Frontal cortex (tissue), 4 donors: ENCODE data around the gene SPINT4. TPM values are rescaled to one million over a fixed set of nuclear protein-coding genes. Genes with fewer than 3 reads are reported as not detected.
"Not testable (repeated sequence)": the region's sequence is repeated elsewhere in the genome, so short reads cannot be mapped to it uniquely, and the experiment has no call there.

Experiments used
- DNase-seq, 2 donors: peaks; one replicate each; pipeline ENCODE4 v3.0.0; 2012; ENCODE audit warnings: low spot score in 2 of 2
- FAIRE-seq: peaks from 2 replicates; lab custom pipeline; 2012; peaks lifted over from hg19 to GRCh38; lab: Jason Lieb, UNC
- total RNA-seq: library from RNA; depleted of rRNA; stranded (reverse); fragments of >200 nt; gene quantifications from one replicate; pipeline ENCODE4 v1.2.3, GENCODE V29; 2014
- donor health status: control.
- donor health status: control.
- donor health status: control.

Gene SPINT4
- total RNA-seq, result not detected

GRCh38 chr20:45722047-45722446 lies at the start of gene SPINT4:
SPINT4 (plus strand) TSS chr20:45722347; CDS start chr20:45722368, 21 bp downstream.
- FAIRE-seq, result no peak
- DNase-seq, result no peak

- no peak for DNase-seq
- no peak for FAIRE-seq
Measured at GRCh38 chr20:45672765-45673164, 49.4 kb upstream of the SPINT4 start.

DNA sequence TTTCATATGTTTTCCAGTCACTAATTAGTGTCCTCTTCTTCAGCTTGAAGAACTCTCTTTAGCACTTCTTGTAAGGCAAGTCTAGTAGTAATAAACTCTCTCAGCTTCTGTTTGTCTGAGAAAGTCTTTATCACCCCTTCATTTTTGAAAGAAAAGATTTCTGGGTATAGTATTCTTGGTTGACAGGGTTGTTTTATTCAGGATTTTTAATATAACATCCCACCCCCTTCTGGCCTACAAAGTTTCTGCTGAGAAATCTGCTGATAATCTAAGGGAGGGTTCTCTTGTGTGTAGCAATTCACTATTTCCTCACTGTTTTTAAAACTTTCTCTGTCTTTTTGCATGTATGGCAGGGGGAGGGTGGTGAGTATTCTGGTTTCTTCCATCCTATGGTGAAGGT lies 42.5 kb upstream of the SPINT4 start:
- FAIRE-seq, result no peak

DNA sequence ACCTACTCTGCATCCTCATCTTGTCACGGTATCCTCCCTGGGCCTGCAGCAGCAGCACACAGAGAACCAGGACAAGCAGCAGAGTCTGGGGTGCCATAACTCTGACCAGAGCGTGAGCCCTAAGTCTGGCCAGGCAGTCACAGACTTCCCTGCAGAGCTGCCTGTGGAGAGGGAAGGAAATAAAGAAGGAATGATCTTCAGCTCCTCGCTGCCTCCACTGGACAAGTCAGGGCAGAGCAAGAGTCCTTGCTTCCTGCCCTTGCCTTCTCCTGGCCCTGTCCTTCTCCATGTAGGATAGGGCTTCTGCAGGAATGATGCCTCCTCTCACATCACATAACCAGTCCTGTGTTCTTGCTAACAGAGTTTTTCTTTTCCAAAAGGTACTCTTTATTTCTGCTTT lies 36.3 kb upstream of the SPINT4 start:
- FAIRE-seq (no peak), DNase-seq (no peak)

More for the DNA sequence above, 42.5 kb upstream of the SPINT4 start:
- DNase-seq, result no peak

DNA sequence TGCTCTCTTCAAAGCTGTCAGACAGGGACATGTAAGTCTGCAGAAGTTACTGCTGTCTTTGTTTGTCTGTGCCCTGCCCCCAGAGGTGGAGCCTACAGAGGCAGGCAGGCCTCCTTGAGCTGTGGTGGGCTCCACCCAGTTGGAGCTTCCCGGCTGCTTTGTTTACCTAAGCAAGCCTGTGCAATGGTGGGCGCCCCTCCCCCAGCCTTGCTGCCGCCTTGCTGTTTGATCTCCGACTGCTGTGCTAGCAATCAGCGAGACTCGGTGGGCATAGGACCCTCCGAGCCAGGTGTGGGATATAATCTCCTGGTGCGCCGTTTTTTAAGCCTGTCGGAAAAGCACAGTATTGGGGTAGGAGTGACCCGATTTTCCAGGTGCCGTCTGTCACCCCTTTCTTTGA lies 28.8 kb upstream of the SPINT4 start:
- FAIRE-seq, result not testable (repeated sequence)

GRCh38 chr20:45695496-45695895 lies 26.7 kb upstream of the SPINT4 start:
- FAIRE-seq, result no peak

More for the DNA sequence above, 28.8 kb upstream of the SPINT4 start:
- not testable (repeated sequence) for DNase-seq

DNA sequence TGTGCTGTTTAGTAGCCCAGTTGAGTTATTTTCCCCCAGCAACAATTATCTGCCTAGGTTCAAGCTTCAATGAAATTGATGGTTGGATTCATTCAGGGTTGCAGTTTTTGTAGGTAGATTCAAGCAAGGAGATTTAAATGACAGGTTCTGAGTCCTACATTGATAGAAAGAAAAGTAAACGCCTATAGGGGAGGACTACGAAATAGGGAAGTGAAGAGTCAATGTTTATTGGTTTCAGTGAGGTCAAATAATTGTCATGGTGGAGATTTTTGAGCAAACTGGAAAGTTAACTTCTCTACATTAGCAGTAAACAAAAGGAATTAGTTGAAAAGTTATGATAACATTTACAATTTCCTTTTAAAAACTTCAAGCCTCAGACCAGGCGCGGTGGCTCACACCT lies 21.0 kb upstream of the SPINT4 start:
- FAIRE-seq (no peak), DNase-seq (no peak)

More at GRCh38 chr20:45695496-45695895, 26.7 kb upstream of the SPINT4 start:
- DNase-seq, result no peak

DNA sequence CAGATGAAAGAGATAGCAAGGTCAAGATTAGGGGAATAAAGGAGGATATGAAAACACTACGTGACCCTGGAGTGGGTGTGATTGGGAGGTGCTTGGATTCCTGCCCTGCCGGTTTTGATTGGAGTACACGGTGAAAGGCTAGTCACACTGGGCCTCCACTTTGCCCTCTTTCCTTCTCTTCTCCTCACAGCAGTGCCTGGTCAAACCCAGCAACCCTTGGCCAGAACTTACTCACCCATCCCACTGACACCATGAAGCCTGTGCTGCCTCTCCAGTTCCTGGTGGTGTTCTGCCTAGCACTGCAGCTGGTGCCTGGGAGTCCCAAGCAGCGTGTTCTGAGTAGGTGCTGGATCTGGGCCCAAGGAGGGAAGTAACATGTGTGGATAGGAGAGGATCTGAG lies 20.3 kb upstream of the SPINT4 start, which contains the start of gene WFDC13:
Gene WFDC13, plus strand, starts transcription at position 166 of the 400 bp plus-strand sequence. Its CDS starts 86 bp downstream, at position 252.
- FAIRE-seq (no peak), DNase-seq (no peak)

DNA sequence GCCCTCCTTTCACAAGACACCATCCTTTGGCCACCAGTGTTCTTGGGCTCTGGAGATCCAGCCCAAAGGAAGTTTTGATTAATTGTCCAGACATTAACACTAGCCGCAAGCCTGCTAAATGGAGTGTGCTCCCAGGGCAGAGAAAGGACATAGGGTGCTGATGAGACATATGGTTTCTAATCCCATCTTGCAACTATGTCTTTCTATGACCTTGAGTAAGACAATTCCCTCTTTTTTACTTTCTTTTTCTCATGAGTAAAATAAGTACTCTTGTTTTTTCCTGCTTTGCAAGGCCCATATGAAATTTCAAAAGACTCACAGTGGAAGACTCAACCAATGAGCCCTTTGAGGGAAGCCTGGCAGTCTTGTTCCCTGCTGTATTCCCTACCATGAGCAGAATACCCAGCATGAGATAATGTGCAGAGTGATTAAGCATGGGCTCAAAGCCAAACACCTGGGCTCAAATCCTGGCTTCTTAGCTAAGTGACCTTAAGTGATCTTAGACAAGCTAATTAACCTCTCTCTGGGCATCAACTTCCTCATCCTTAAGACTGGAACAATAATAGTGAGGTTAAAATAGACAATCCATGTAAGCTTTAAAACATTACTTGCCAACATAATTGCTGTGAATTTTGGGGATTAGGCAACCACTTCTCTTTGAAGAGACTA lies 17.0 kb upstream of the SPINT4 start, which contains the start of gene WFDC10B:
Gene WFDC10B, minus strand, starts transcription at position 51 of the 669 bp plus-strand sequence. CDS start 19,027 bp downstream, outside the sequence.
- FAIRE-seq (no peak), DNase-seq (no peak)

- not testable (repeated sequence) for FAIRE-seq, DNase-seq
Measured at GRCh38 chr20:45716141-45716688, 5.9 kb upstream of the SPINT4 start.

- no peak for DNase-seq
- FAIRE-seq, result no peak
Measured at GRCh38 chr20:45725134-45725533, 3.0 kb downstream of the SPINT4 start.

GRCh38 chr20:45727044-45727443 lies 4.9 kb downstream of the SPINT4 start:
- FAIRE-seq, result no peak
- DNase-seq, result no peak

DNA sequence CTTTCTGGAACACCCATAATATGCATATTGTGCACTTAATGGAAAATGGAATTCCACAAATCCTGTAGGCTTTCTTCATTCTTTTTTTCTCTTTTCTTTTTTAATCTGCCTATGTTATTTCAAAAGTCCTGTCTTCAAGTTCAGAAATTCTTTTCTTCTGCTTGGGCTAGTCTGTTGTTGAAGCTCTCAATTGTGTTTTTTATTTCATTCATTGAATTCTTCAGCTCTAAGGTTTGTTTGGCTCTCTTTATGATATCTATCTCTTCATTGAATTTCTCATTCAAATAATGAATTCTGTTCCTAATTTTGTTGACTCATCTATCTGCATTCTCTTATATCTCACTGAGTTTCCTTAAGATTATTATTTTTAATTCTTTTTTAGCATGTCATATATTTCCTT lies 10.1 kb downstream of the SPINT4 start:
- DNase-seq (no peak), FAIRE-seq (no peak)

- DNase-seq (no peak), FAIRE-seq (no peak)
Measured at GRCh38 chr20:45735552-45735951, 13.4 kb downstream of the SPINT4 start.

DNA sequence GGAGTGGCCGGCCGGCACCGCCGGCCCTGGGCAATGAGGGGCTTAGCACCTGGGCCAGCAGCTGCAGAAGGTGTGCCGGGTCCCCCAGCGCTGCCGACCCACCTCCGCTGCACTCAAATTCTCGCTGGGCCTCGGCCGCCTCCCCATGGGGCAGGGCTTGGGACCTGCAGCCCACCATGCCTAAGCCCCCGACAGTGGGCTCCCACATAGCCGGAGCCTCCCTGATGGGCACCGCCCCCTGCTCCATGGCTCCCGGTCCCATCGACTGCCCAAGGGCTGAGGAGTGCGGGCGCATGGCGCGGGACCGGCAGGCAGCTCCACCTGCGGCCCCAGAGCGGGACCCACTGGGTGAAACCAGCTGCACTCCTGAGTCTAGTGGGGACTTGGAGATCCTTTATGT lies 13.8 kb downstream of the SPINT4 start:
- FAIRE-seq (no peak), DNase-seq (no peak)

DNA sequence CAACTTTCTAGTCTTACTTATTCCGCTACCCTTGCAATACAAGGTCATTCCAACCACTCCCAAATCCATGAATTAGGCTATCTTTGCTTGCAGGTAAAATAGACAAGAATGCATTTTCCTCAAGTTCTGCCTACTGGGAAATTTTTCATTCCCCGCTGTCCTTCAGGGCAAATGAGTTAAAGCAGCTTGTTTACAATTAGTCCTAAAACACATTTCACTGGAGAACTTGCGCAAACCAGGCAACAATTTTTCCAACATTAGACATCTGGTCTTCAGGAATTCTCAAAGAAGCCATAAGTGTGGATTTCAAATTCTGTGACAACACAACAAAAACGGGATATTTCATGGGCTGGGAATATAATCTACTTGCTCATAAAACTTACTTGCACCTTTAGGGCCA lies 20.4 kb downstream of the SPINT4 start:
- no peak for FAIRE-seq

DNA sequence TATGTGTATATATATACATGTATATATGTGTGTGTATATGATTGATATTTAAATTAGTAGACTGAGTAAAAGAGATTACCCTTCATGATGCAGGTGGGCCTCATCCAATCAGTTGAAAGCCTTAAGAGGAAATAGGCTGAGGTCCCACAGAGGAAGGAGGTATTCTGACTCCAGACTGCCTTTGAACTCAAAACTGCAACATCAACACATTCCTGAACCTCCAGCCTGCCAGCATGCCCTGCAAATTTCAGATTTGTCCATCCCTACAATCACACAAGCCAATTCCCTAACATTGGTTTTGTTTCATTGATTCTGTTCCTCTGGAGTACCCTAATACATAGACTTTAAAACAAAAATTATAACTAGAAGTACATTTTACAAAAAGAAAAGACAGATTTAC lies 22.9 kb downstream of the SPINT4 start:
- FAIRE-seq (no peak), DNase-seq (no peak)

More for the DNA sequence above, 20.4 kb downstream of the SPINT4 start:
- DNase-seq, result no peak

- DNase-seq, result no peak
- no peak for FAIRE-seq
Measured at GRCh38 chr20:45751721-45752120, 29.6 kb downstream of the SPINT4 start.

- FAIRE-seq, result no peak
- DNase-seq, result no peak
Measured at GRCh38 chr20:45752746-45753145, 30.6 kb downstream of the SPINT4 start.

DNA sequence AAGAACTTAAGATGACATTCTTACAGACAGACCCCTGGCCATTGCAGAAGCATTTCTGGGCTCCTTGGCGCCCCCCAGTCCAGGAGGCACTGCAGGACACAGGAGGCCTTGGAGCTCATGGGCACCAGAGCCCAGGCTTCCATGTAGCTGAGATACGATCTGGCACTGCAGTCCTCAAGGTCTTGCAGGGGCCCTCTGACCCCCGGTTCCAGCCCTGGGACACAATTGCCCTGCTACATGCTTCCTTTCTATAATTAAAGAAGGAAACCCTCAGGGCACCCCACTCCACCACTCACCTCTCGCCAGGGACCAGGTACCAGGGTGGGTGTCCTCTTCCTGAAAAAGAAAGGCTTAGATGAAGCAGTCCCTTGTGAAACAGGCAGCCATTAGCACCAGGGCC lies 35.9 kb downstream of the SPINT4 start:
- FAIRE-seq, result no peak
- no peak for DNase-seq

GRCh38 chr20:45759921-45760320 lies 37.8 kb downstream of the SPINT4 start:
- not testable (repeated sequence) for DNase-seq, FAIRE-seq
